ENCODE data around the gene GFI1B.

The GFI1B gene

DNA sequence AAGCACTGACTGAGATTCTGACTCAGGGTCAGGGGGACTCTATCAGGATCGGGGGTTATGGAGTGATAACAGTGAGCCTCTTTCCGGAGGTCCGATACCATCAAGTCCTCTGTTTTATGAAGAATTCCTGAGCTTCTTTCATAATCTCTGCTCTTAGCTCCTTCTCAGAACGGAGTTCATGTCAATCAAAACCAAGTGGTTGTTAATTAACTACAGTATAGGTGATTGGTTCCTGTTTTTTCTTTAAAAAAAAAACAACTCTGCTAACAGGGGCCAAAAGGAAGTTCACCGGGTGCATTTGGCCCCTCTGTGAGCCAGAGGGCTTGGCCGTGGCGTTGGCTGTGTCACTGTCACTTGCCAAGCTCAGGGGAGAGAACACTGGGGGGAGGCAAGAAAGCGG, 4.0 kb downstream of the GFI1B start:
- Histone ChIP-seq H2AFZ (ENCODE audit: insufficient read depth, low read length, poor library complexity) (no peak overlapping the region), H3K79me1 (ENCODE audit: low read length) (no peaks in the 10 kb centered on the region), H3K27me3 (ENCODE audit: insufficient read depth, low read length) (peaks cover 3% of the 10 kb centered on the region), H4K91ac (ENCODE audit: low read depth, low read length) (no peak overlapping the region), H3K4me2 (ENCODE audit: low read length) (no peak overlapping the region), H4K12ac (ENCODE audit: low read depth, low read length) (no peak overlapping the region), H3K27ac (ENCODE audit: low read depth, low read length) (no peak overlapping the region), H2BK12ac (ENCODE audit: low read length) (no peak overlapping the region), H3K4ac (ENCODE audit: low read depth, low read length) (no peak overlapping the region), H3K23ac (ENCODE audit: low read length) (no peak overlapping the region), H3K4me1 (ENCODE audit: control insufficient read depth in 1 of 2, insufficient read depth in 2 of 2, low read length in 2 of 2) (no peaks in the 10 kb centered on the region), H3K9ac (ENCODE audit: low read length) (no peak overlapping the region), H3K79me2 (ENCODE audit: control insufficient read depth, insufficient read depth, low read length, poor library complexity) (no peaks in the 10 kb centered on the region), H2BK5ac (ENCODE audit: low read depth, low read length, poor library complexity) (no peak overlapping the region), H2BK120ac (ENCODE audit: insufficient read depth, low read length, poor library complexity) (no peak overlapping the region), H3K36me3 (ENCODE audit: control insufficient read depth in 1 of 2, insufficient read depth in 2 of 2, low read length in 2 of 2) (no peaks in the 10 kb centered on the region), H4K8ac (ENCODE audit: low read depth, low read length) (no peak overlapping the region), H3K4me3 (ENCODE audit: low read depth, low read length) (no peak overlapping the region), H3K14ac (ENCODE audit: low read length) (no peak overlapping the region), H3K9me3 (ENCODE audit: insufficient read depth, low read depth, low read length) (peaks cover 3% of the 10 kb centered on the region), H2AK5ac (ENCODE audit: low read length) (no peak overlapping the region), H3K18ac (ENCODE audit: low read length) (no peak overlapping the region)
- no CpG with 5 or more reads among the region's 8 CpGs for WGBS (ENCODE audit: extremely low coverage, insufficient coverage, insufficient read length)
- no peak for DNase-seq

DNA sequence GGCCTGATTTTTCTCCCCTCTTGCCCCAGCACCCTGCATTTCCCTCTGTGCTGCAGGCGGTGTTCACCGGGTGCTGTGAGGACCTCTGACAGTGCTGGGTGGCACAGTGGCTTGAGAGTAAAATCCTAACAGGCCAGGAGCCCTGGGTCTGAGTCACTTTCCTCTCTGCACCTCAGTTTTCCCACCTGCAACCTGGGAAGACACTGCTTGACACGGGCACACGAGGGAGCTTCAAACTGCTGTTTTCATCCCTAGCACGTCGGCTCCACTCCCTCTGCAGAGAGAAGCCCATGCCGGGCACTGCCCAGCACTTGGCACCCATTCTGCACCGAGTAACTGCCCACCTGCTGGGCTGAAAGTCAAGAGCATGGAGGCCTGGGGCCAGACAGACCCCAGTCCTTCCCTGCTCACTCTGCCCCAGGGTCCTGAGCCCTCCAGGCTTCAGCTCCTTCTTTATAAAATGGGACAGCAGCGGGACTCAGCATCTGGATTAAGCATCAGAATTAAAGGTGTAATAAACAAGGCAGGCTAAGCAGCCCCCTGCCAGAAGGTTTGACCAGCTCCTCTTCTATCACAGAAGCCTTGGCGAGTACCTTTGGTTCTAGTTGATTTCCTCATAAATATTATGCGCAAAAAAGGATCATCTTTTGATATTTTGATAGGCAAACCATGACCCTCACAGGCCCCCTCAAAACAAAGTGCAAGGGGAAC, 5.2 kb downstream of the GFI1B start:
- H2AFZ ChIP-seq (ENCODE audit: insufficient read depth, low read length, poor library complexity) = no peak overlapping the region
- no CpG with 5 or more reads among the region's 11 CpGs for WGBS (ENCODE audit: extremely low coverage, insufficient coverage, insufficient read length)
- no peak overlapping the region for H4K8ac ChIP-seq (ENCODE audit: low read depth, low read length)

GRCh38 chr9:132984202-132985070, 5.9 kb downstream of the GFI1B start:
- Histone ChIP-seq H4K91ac (ENCODE audit: low read depth, low read length) (no peak overlapping the region), H3K18ac (ENCODE audit: low read length) (no peak overlapping the region), H3K4me1 (ENCODE audit: control insufficient read depth in 1 of 2, insufficient read depth in 2 of 2, low read length in 2 of 2) (no peaks in the 10 kb centered on the region), H3K79me1 (ENCODE audit: low read length) (no peaks in the 10 kb centered on the region), H4K8ac (ENCODE audit: low read depth, low read length) (no peak overlapping the region), H4K12ac (ENCODE audit: low read depth, low read length) (no peak overlapping the region), H3K14ac (ENCODE audit: low read length) (no peak overlapping the region), H3K4me2 (ENCODE audit: low read length) (no peak overlapping the region), H2BK5ac (ENCODE audit: low read depth, low read length, poor library complexity) (no peak overlapping the region), H3K4me3 (ENCODE audit: low read depth, low read length) (no peak overlapping the region), H2BK120ac (ENCODE audit: insufficient read depth, low read length, poor library complexity) (no peak overlapping the region), H3K79me2 (ENCODE audit: control insufficient read depth, insufficient read depth, low read length, poor library complexity) (no peaks in the 10 kb centered on the region), H2AFZ (ENCODE audit: insufficient read depth, low read length, poor library complexity) (no peak overlapping the region), H2AK5ac (ENCODE audit: low read length) (no peak overlapping the region), H3K36me3 (ENCODE audit: control insufficient read depth in 1 of 2, insufficient read depth in 2 of 2, low read length in 2 of 2) (no peaks in the 10 kb centered on the region), H3K9me3 (ENCODE audit: insufficient read depth, low read depth, low read length) (peaks cover 3% of the 10 kb centered on the region), H3K27me3 (ENCODE audit: insufficient read depth, low read length) (peaks cover under 1% of the 10 kb centered on the region), H3K4ac (ENCODE audit: low read depth, low read length) (no peak overlapping the region), H3K27ac (ENCODE audit: low read depth, low read length) (no peak overlapping the region), H3K9ac (ENCODE audit: low read length) (no peak overlapping the region), H3K23ac (ENCODE audit: low read length) (no peak overlapping the region), H2BK12ac (ENCODE audit: low read length) (no peak overlapping the region)
- no peak for DNase-seq
- no CpG with 5 or more reads among the region's 20 CpGs for WGBS (ENCODE audit: extremely low coverage, insufficient coverage, insufficient read length)

More for the DNA sequence above, 5.2 kb downstream of the GFI1B start:
- H2BK120ac ChIP-seq (ENCODE audit: insufficient read depth, low read length, poor library complexity) = no peak overlapping the region
- no peak overlapping the region for H4K91ac ChIP-seq (ENCODE audit: low read depth, low read length)
- no peaks in the 10 kb centered on the region for H3K36me3 ChIP-seq (ENCODE audit: control insufficient read depth in 1 of 2, insufficient read depth in 2 of 2, low read length in 2 of 2)
- no peaks in the 10 kb centered on the region for H3K4me1 ChIP-seq (ENCODE audit: control insufficient read depth in 1 of 2, insufficient read depth in 2 of 2, low read length in 2 of 2)
- H3K9ac ChIP-seq (ENCODE audit: low read length) = no peak overlapping the region
- H3K27me3 ChIP-seq (ENCODE audit: insufficient read depth, low read length) = peaks cover 3% of the 10 kb centered on the region
- no peak overlapping the region for H3K14ac ChIP-seq (ENCODE audit: low read length)
- no peak overlapping the region for H2AK5ac ChIP-seq (ENCODE audit: low read length)
- no peak overlapping the region for H4K12ac ChIP-seq (ENCODE audit: low read depth, low read length)
- H3K4me2 ChIP-seq (ENCODE audit: low read length) = no peak overlapping the region
- no peak overlapping the region for H3K23ac ChIP-seq (ENCODE audit: low read length)
- no peaks in the 10 kb centered on the region for H3K79me2 ChIP-seq (ENCODE audit: control insufficient read depth, insufficient read depth, low read length, poor library complexity)
- H3K4me3 ChIP-seq (ENCODE audit: low read depth, low read length) = no peak overlapping the region
- H2BK12ac ChIP-seq (ENCODE audit: low read length) = no peak overlapping the region
- H3K4ac ChIP-seq (ENCODE audit: low read depth, low read length) = no peak overlapping the region
- peaks cover 3% of the 10 kb centered on the region for H3K9me3 ChIP-seq (ENCODE audit: insufficient read depth, low read depth, low read length)
- no peak overlapping the region for H2BK5ac ChIP-seq (ENCODE audit: low read depth, low read length, poor library complexity)
- no peak overlapping the region for H3K18ac ChIP-seq (ENCODE audit: low read length)
- H3K79me1 ChIP-seq (ENCODE audit: low read length) = no peaks in the 10 kb centered on the region
- no peak overlapping the region for H3K27ac ChIP-seq (ENCODE audit: low read depth, low read length)
- no peak for DNase-seq

- no peak overlapping the region for H3K4me3 ChIP-seq (ENCODE audit: low read depth, low read length)
- H3K27me3 ChIP-seq (ENCODE audit: insufficient read depth, low read length) = no peaks in the 10 kb centered on the region
- no peak overlapping the region for H2BK5ac ChIP-seq (ENCODE audit: low read depth, low read length, poor library complexity)
- no peak overlapping the region for H2BK12ac ChIP-seq (ENCODE audit: low read length)
- H3K79me1 ChIP-seq (ENCODE audit: low read length) = no peaks in the 10 kb centered on the region
- no peaks in the 10 kb centered on the region for H3K36me3 ChIP-seq (ENCODE audit: control insufficient read depth in 1 of 2, insufficient read depth in 2 of 2, low read length in 2 of 2)
- no peak overlapping the region for H3K4me2 ChIP-seq (ENCODE audit: low read length)
- H3K9ac ChIP-seq (ENCODE audit: low read length) = no peak overlapping the region
- H3K27ac ChIP-seq (ENCODE audit: low read depth, low read length) = no peak overlapping the region
- H2AK5ac ChIP-seq (ENCODE audit: low read length) = no peak overlapping the region
- no peaks in the 10 kb centered on the region for H3K4me1 ChIP-seq (ENCODE audit: control insufficient read depth in 1 of 2, insufficient read depth in 2 of 2, low read length in 2 of 2)
- no peak for DNase-seq
- H4K91ac ChIP-seq (ENCODE audit: low read depth, low read length) = no peak overlapping the region
- H3K18ac ChIP-seq (ENCODE audit: low read length) = no peak overlapping the region
- no peak overlapping the region for H3K4ac ChIP-seq (ENCODE audit: low read depth, low read length)
- H3K23ac ChIP-seq (ENCODE audit: low read length) = no peak overlapping the region
- no peaks in the 10 kb centered on the region for H3K79me2 ChIP-seq (ENCODE audit: control insufficient read depth, insufficient read depth, low read length, poor library complexity)
- no peak overlapping the region for H3K14ac ChIP-seq (ENCODE audit: low read length)
- H4K8ac ChIP-seq (ENCODE audit: low read depth, low read length) = no peak overlapping the region
- no peak overlapping the region for H2AFZ ChIP-seq (ENCODE audit: insufficient read depth, low read length, poor library complexity)
- H4K12ac ChIP-seq (ENCODE audit: low read depth, low read length) = no peak overlapping the region
- no peak overlapping the region for H2BK120ac ChIP-seq (ENCODE audit: insufficient read depth, low read length, poor library complexity)
- WGBS (ENCODE audit: extremely low coverage, insufficient coverage, insufficient read length) = no CpG with 5 or more reads among the region's 4 CpGs
- H3K9me3 ChIP-seq (ENCODE audit: insufficient read depth, low read depth, low read length) = peaks cover 3% of the 10 kb centered on the region
Measured at GRCh38 chr9:132985071-132985350, 6.5 kb downstream of the GFI1B start.
